DMS153 treated with DMSO at 0.1 percent for 48 hours (cell line): Measurements from ENCODE around the gene ATXN1.

Source experiments
- DNase-seq: peaks from one replicate; lab custom pipeline; 2025; ENCODE audit not compliant: unreplicated experiment; lab: John Stamatoyannopoulos, UW

The ATXN1 gene

GRCh38 chr6:16683641-16684194, 77.5 kb downstream of the ATXN1 start:
- DNase-seq: no peak

- no peak for DNase-seq
These were observed 79.9 kb downstream of the ATXN1 start for GRCh38 chr6:16681260-16681873.

GRCh38 chr6:16679050-16679449, 82.2 kb downstream of the ATXN1 start:
- DNase-seq: no peak

- DNase-seq: no peak
These were observed 83.8 kb downstream of the ATXN1 start for GRCh38 chr6:16677458-16677857.

GRCh38 chr6:16676978-16677377, 84.3 kb downstream of the ATXN1 start:
- no peak for DNase-seq

- no peak for DNase-seq
These were observed 84.9 kb downstream of the ATXN1 start for GRCh38 chr6:16676376-16676775.

- DNase-seq: no peak
These were observed 86.4 kb downstream of the ATXN1 start for GRCh38 chr6:16674801-16675392.

- DNase-seq: no peak
These were observed 88.1 kb downstream of the ATXN1 start for GRCh38 chr6:16673011-16673797.

- no peak for DNase-seq
These were observed 89.7 kb downstream of the ATXN1 start for GRCh38 chr6:16671302-16672289.

- no peak for DNase-seq
These were observed 90.6 kb downstream of the ATXN1 start for GRCh38 chr6:16670617-16671051.

- DNase-seq: no peak
These were observed 91.1 kb downstream of the ATXN1 start for GRCh38 chr6:16670183-16670582.

- DNase-seq: no peak
These were observed 92.0 kb downstream of the ATXN1 start for GRCh38 chr6:16669227-16669626.

- no peak for DNase-seq
These were observed 93.8 kb downstream of the ATXN1 start for GRCh38 chr6:16667509-16667908.

GRCh38 chr6:16665992-16666391, 95.3 kb downstream of the ATXN1 start:
- DNase-seq: no peak

GRCh38 chr6:16665182-16665581, 96.1 kb downstream of the ATXN1 start:
- no peak for DNase-seq

GRCh38 chr6:16663901-16664300, 97.4 kb downstream of the ATXN1 start:
- no peak for DNase-seq

- DNase-seq: no peak
These were observed 101.1 kb downstream of the ATXN1 start for GRCh38 chr6:16660157-16660497.

GRCh38 chr6:16659466-16660156, 101.6 kb downstream of the ATXN1 start:
- DNase-seq: no peak

GRCh38 chr6:16658348-16659034, 102.8 kb downstream of the ATXN1 start:
- DNase-seq: no peak

- DNase-seq: no peak
These were observed 103.5 kb downstream of the ATXN1 start for GRCh38 chr6:16657768-16658167.
